Measurements from ENCODE around the gene ST6GALNAC5. TPM values are rescaled to one million over a fixed set of nuclear protein-coding genes. Genes with fewer than 3 reads are reported as not detected.

The ST6GALNAC5 gene
- total RNA-seq, 1 experiment from 2014 or later: not detected

GRCh38 chr1:76909311-76909710 lies 42.0 kb downstream of the ST6GALNAC5 start:
- in situ Hi-C loops (cut with HindIII; ENCODE audit: low pct_unique_long_range_greater_than_20kb, low sequenced_read_pairs) (no loop called here), intact Hi-C loops (cut with micrococcal nuclease; ENCODE audit: unreplicated experiment) (loop anchor here (10.0 kb wide), 1 partner anchor 215 kb away; no protein-coding TSS in a partner anchor)
- H3K4me3 ChIP-seq (ENCODE audit: low read depth in 2 of 2, low read length in 2 of 2): no peak overlapping the region
- TF ChIP-seq, protein P1, sequence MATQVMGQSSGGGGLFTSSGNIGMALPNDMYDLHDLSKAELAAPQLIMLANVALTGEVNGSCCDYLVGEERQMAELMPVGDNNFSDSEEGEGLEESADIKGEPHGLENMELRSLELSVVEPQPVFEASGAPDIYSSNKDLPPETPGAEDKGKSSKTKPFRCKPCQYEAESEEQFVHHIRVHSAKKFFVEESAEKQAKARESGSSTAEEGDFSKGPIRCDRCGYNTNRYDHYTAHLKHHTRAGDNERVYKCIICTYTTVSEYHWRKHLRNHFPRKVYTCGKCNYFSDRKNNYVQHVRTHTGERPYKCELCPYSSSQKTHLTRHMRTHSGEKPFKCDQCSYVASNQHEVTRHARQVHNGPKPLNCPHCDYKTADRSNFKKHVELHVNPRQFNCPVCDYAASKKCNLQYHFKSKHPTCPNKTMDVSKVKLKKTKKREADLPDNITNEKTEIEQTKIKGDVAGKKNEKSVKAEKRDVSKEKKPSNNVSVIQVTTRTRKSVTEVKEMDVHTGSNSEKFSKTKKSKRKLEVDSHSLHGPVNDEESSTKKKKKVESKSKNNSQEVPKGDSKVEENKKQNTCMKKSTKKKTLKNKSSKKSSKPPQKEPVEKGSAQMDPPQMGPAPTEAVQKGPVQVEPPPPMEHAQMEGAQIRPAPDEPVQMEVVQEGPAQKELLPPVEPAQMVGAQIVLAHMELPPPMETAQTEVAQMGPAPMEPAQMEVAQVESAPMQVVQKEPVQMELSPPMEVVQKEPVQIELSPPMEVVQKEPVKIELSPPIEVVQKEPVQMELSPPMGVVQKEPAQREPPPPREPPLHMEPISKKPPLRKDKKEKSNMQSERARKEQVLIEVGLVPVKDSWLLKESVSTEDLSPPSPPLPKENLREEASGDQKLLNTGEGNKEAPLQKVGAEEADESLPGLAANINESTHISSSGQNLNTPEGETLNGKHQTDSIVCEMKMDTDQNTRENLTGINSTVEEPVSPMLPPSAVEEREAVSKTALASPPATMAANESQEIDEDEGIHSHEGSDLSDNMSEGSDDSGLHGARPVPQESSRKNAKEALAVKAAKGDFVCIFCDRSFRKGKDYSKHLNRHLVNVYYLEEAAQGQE (IDR thresholded peaks at IDR 0.05; ENCODE audit: insufficient read depth in 1 of 2, low read depth in 2 of 2, low read length in 1 of 2): no peak
- TF ChIP-seq POLR2AphosphoS5 (IDR thresholded peaks at IDR 0.05; ENCODE audit: low read depth, low read length) (no peak), SIN3A (IDR thresholded peaks at IDR 0.05; ENCODE audit: borderline replicate concordance, insufficient read depth, low read depth, low read length) (no peak), TCF7L2 (IDR thresholded peaks at IDR 0.05; ENCODE audit: low read depth, low read length) (no peak)
- TF ChIP-seq, protein P2, sequence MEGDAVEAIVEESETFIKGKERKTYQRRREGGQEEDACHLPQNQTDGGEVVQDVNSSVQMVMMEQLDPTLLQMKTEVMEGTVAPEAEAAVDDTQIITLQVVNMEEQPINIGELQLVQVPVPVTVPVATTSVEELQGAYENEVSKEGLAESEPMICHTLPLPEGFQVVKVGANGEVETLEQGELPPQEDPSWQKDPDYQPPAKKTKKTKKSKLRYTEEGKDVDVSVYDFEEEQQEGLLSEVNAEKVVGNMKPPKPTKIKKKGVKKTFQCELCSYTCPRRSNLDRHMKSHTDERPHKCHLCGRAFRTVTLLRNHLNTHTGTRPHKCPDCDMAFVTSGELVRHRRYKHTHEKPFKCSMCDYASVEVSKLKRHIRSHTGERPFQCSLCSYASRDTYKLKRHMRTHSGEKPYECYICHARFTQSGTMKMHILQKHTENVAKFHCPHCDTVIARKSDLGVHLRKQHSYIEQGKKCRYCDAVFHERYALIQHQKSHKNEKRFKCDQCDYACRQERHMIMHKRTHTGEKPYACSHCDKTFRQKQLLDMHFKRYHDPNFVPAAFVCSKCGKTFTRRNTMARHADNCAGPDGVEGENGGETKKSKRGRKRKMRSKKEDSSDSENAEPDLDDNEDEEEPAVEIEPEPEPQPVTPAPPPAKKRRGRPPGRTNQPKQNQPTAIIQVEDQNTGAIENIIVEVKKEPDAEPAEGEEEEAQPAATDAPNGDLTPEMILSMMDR (IDR thresholded peaks at IDR 0.05): no peak
- no peaks in the 10 kb centered on the region for H3K27me3 ChIP-seq (ENCODE audit: control insufficient read depth, insufficient read depth, low read length)
- no peaks in the 10 kb centered on the region for H3K4me1 ChIP-seq (ENCODE audit: control insufficient read depth, insufficient read depth, low read length)
- no peak overlapping the region for H3K27ac ChIP-seq (ENCODE audit: low read length)
- POLR2A ChIA-PET: no interaction called here
- ATAC-seq (no peak), DNase-seq (ENCODE audit: low read depth, low spot score) (no peak)
- H3K36me3 ChIP-seq (ENCODE audit: control insufficient read depth, insufficient read depth, low read length): no peaks in the 10 kb centered on the region
- no TSS peak for BruUV-seq (replicated peaks)
- CTCF ChIA-PET: no interaction called here
- no peaks in the 10 kb centered on the region for H3K9me3 ChIP-seq (ENCODE audit: control insufficient read depth, insufficient read depth, low read depth, low read length)

DNA sequence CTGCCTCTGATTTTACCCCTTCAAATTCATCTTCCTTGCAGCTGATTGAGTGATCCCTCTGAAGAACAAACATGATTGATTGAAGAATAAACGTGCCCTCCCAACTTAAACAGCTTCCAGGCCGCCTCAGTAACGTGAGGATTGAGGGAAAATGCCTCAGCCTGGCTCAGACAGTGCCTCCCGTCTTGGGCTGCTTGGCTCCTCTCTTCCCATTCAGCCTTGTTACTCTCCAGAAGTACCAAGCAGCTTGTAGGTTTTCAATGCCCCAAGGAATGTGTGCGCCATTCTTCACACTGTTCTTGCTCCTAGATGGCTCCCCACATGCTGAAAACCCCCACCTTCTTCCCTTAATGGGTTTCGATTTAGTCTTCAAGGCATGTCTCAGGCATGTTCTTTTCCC lies 51.8 kb downstream of the ST6GALNAC5 start:
- in situ Hi-C loops (cut with HindIII; ENCODE audit: low pct_unique_long_range_greater_than_20kb, low sequenced_read_pairs): no loop called here
- no peak for ATAC-seq
- no peaks in the 10 kb centered on the region for H3K4me1 ChIP-seq (ENCODE audit: control insufficient read depth, insufficient read depth, low read length)
- TF ChIP-seq POLR2AphosphoS5 (IDR thresholded peaks at IDR 0.05; ENCODE audit: low read depth, low read length) (no peak), TCF7L2 (IDR thresholded peaks at IDR 0.05; ENCODE audit: low read depth, low read length) (no peak), SIN3A (IDR thresholded peaks at IDR 0.05; ENCODE audit: borderline replicate concordance, insufficient read depth, low read depth, low read length) (no peak)
- TF ChIP-seq, protein P2 (IDR thresholded peaks at IDR 0.05): no peak
- TF ChIP-seq, protein P1 (IDR thresholded peaks at IDR 0.05; ENCODE audit: insufficient read depth in 1 of 2, low read depth in 2 of 2, low read length in 1 of 2): no peak
- H3K27ac ChIP-seq (ENCODE audit: low read length): no peak overlapping the region
- POLR2A ChIA-PET: no interaction called here
- H3K4me3 ChIP-seq (ENCODE audit: low read depth in 2 of 2, low read length in 2 of 2): no peak overlapping the region
- H3K27me3 ChIP-seq (ENCODE audit: control insufficient read depth, insufficient read depth, low read length): no peaks in the 10 kb centered on the region; the same call in 1 of the 2 replicates
- H3K36me3 ChIP-seq (ENCODE audit: control insufficient read depth, insufficient read depth, low read length): no peaks in the 10 kb centered on the region
- DNase-seq (ENCODE audit: low read depth, low spot score): no peak
- BruUV-seq (replicated peaks): no TSS peak
- no peaks in the 10 kb centered on the region for H3K9me3 ChIP-seq (ENCODE audit: control insufficient read depth, insufficient read depth, low read depth, low read length)
- intact Hi-C loops (cut with micrococcal nuclease; ENCODE audit: unreplicated experiment): no loop called here
- CTCF ChIA-PET: no interaction called here

Data from Panc1 (cell line).